ENCODE results near the gene OR6A2.

Gene OR6A2

DNA sequence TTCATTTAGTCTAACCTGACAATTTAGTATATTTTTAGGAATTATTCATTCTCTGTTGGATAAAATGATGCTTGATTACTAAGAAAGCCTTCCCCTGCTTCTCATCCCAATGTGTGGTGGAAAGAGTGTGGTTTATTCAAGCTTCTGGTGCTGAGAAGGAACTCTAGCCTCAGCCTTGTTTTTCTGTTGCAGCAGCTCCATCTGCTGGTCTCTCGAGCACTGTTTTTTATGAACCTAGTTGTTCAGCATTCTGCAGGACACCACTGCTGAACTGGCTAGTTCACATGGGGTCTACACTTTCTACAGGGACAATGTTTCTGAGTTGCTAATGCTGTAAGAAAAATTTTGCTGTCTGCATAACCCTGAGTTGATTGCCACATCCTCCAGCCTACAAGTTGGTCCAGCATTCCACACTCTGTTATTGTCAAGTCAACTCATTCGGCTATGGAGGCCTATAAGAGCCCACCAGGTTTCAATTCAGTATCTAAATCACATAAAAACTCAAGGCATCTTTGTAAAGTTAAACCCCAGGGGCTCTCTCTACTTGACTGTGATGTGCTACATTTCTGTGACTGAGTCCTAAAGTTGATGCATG lies 42.0 kb downstream of the OR6A2 start:
- peak; percentile 21 for DNase-seq (ENCODE audit: low read depth, low spot score)

DNA sequence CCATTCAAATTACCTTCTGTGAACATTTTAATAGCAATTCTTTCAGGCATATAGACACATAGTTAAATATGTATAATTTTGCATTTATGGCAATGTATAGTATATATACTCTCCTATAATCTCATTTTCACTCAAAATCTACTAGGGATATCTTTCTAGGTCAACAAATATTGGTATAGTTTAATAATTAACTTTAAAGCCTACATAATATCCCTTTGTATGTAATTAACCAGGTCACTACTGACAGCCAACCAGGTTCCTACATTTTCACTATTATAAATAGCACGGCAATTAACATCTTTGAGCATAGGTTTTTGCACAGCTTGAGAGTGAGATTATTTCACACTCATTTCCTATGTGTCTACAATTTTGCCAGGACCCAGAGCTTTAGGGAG lies 43.5 kb downstream of the OR6A2 start:
- no peak for DNase-seq (ENCODE audit: low read depth, low spot score)

DNA sequence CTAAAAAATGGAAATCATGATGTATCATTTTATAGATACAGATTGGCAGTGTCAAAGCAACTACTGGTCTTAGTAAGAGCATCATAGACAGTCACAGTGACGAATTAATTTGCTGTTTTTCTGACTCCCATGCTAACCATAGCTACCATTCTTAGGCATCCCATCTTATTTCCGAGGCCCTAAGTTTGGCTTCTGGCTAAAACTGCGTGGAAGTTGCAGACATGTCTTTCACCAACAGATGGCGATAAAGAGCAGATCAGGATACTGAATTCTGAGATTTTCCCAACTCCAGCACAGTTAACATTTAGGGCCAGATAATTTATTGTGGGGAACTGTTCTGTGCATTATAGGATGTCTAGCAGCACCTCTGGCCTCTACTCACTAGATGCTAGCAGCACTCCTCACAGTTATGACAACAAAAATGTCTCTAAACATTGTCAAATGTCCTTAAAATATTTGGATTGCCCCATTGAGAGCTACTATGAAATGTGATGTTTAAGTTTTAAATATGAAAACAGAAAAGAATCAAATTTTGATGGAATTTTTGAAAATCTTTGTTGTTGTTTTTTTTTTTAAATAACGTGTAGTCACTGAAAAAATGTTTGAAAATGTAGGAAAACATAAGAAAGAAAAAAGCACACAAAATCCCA lies 44.1 kb downstream of the OR6A2 start:
- no peak for DNase-seq (ENCODE audit: low read depth, low spot score)

DNA sequence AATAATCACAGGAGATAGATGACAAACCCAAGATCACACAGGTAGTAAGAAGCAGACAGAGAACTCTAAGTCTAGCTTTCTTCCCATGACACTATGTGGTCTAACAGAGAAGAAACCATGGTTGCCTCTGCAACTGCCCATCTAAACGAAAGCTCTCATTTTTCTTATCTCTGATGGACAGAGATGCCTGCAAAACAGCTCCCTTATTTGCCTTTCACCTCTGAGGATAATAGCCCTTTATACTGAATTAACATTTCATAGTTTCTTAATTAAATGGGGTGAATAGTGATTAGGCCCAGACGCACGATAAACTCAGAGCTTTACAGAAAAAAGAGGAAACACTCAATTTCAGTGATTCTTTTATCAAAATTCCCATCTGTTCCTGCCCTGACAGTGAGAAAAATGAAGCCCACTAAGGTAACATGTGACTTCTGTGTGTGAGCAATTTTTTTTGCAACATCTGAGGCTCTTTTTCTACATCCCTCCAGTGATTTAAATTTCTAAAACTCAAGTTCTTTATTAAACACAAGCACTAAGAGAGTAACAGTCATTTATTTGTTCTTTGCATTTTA lies 52.3 kb downstream of the OR6A2 start:
- DNase-seq (ENCODE audit: low read depth, low spot score): no peak

DNA sequence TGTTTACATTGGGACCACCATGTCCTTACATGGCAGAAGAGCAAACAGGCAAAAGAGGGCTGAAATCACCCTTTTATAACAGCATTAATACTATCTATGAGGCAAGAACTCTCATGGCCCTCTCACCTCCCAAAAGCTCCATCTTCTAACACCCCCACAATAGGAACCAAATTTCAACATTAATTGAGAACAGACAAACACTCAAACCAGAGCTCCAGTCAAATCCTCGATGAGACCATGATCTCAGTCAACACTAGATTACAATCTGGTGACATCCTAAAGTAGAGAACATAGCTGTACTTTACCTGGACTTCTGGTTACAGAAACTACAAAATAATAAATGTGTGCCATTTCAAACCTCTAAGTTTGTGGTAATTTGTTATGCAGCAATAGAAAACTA lies 52.9 kb downstream of the OR6A2 start:
- DNase-seq (ENCODE audit: low read depth, low spot score): no peak

DNA sequence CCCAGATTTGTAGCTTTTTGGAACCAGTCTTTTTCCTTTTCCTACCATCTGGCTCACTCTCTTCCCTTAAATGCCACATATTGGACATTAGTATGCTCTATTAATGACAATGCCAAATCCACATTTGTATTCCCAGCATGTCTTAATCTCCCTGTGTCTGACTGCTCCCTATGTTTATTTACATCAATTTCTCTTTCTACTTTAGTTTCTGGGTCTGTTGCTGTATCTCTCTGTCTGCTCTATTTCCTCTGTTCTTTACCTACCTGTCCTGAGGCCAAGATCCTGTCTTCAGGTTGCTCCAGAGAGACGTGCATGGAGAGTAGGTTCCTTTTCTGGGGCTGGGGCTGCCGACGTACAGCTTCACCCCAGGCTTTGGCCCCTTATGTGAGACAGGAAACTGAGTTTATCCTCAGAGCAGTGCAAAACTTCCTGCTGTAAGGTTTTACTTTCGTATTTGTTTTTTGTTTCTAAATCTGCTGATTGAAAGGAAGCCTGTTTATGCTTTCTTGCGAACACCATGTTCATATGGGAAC lies 53.3 kb downstream of the OR6A2 start:
- DNase-seq (ENCODE audit: low read depth, low spot score): no peak

DNA sequence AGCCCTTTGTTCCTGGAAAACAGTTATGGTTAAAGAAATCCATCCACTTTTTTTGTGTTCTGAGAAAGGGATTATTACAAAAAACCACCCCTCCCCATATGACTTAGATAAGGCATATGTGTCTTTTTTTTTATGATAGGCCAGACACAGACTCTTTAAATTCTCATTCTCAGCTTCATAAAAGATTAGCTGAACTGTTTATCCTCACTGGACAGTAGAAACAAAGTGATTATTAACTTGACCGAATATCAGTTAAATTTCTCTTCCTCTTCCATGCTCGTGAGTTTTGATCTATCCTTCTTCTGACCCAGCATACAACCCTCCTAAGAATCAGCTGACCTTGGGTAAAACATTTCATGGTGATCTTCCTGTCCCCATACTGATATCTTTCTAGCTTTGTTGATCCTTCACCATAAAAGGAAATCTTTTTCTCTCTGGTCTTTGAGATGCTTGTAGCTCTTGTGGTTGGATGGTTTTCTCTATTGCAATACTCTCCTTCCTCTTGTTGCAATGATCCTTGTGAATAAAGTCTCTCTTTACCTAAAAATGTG lies 53.9 kb downstream of the OR6A2 start:
- DNase-seq (ENCODE audit: low read depth, low spot score): no peak

DNA sequence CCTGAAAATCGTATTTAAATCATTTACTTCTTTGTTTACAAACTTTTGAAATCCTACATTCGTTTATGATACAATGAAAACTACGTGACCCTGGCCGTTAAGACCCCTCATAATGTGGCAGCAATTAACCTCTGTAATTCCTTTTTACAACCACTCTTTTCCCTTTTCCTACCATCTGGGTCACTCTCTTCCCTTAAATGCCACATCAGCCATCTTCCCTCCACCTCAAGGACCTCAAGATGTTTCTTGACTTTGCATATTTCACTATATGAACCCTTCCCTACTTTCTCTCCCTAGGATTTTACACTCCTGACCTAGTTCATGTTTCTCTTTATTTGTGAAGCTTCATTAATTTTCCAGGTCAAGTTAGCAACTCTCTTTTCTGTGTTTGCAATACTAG lies 54.5 kb downstream of the OR6A2 start:
- no peak for DNase-seq (ENCODE audit: low read depth, low spot score)

DNA sequence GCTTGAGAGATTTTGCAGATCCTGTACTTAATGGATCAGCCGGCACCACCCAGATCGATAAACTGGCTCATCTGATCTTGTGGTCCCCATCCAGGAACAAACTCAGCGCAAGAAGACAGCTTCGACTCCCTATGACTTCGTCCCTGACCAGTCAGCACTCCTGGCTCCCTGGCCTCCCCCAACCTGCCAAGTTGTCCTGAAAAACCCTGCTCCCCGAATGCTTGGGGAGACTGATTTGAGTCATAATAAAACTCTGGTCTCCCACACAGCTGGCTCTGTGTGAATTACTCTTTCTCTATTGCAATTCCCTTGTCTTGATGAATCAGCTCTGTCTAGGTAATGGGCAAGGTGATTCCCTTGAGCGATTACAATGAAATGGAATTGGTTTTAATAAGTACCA lies 57.2 kb downstream of the OR6A2 start:
- DNase-seq (ENCODE audit: low read depth, low spot score): no peak

All from smooth muscle cell of the brain vasculature (primary cell).